DMS 273 (cell line): ENCODE results near the gene MBOAT1.

Experiments
- DNase-seq: peaks from one replicate; lab custom pipeline; 2025; ENCODE audit not compliant: unreplicated experiment; lab: John Stamatoyannopoulos, UW

MBOAT1 gene

DNA sequence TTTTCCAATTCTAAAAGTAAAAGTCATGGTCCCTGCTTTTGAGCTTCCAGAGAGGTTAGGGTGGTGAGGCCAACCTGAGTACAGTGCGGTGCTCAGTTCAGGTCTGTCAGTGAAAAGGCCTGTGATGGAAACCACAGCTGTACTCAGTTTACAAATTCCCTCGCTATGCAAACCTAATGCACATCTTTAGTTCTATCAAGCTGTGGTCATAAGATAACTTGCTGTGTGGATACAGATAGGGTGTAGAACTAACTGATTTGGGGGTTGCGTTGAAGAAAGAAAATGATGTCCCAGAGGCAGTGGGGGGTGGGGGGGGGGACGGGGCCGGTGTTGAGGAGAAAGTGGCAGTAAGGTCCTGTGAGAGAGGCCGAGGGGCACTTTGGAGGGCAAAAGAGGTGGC, 22.8 kb upstream of the MBOAT1 start:
- no peak for DNase-seq

DNA sequence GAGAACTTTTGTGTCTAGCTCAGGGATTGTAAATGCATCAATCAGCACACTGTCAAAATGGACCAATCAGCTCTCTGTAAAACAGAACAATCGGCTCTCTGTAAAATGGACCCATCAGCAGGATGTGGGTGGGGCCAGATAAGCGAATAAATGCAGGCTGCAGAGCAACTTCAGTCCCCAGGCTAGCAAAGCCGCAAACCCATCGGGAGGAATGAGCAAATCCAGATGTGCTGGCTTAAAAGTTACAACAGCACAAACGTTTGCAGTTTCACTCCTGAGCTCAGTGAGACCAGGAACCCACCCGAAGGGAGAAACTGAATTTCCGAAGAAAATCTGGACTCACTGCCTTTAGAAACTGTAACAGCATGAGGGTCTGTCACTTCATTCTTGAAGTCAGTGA, 21.9 kb upstream of the MBOAT1 start:
- no peak for DNase-seq

DNA sequence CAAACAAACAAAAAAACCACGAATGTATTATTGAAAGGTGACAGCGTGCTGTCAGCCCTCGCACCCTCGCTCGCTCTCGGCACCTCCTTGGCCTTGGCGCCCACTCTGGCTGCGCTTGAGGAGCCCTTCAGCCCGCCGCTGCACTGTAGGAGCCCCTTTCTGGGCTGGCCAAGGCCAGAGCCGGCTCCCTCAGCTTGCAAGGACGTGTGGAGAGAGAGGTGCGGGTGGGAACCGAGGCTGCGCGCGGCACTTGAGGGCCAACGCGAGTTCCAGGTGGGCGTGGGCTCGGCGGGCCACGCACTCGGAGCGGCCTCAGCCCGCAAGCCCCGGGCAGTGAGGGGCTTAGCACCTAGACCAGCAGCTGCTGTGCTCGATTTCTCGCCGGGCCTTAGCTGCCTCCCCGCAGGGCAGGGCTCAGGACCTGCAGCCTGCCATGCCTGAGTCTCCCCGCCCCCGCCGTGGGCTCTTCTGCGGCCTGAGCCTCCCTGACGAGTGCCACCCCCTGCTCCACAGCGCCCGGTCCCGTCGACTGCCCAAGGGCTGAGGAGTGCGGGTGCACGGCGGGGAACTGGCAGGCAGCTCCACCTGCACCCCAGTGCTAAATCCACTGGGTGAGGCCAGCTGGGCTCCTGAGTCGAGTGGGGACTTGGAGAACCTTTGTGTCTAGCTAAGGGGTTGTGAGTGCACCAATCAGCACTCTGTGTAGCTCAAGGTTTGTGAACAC, 20.9 kb upstream of the MBOAT1 start:
- DNase-seq, result no peak

DNA sequence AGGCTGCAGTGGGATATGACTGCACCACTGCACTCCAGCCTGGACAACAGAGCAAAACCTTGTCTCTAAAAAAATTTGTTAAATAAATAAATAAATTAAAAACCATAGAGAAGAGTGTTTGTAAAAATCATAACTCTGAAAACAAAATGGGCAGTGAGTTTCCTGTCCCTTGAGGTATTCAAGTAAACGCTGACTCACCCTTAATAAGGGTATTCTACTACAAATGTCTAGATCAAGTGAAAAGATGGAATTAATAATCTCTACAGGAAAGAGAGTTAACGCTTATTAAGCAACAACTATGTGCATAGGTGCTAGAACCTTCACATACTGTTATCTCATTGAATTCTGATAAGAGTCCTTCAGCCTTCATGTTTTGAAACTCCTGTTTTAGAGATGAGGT, 19.9 kb upstream of the MBOAT1 start:
- DNase-seq, result no peak

DNA sequence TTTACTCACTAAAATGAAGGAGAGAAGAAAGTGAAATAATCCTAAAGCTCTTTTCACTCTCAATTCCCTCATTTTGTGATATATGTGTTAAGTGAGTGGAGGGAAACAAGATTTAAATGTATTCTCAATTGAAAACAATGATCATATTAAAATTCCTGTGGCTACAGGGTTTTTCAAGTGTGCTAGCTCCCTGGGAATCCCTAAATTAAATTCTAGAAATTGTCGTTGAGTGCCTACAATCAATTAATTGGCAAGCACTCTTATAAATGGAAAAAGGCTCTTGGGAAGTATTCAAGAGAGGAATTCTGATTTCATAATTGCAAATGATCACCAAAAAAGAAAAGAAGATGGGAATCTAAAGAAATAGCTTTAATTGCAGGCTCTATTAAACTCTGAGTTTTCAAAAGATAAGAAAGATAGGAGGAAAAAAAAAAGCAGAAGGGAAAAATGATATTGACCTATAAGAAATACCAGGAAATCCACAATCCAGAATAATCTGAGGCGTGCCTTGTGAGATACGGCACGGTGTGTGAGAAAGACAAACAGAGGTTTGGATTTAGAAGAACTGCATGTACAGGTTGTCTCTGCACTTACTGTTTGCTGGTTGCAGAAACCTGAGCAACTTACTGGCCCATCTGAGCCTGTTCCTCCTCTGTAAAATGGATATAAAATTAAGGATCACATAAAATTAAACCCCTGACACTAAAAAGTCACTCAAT, 18.3 kb upstream of the MBOAT1 start:
- DNase-seq, result no peak

DNA sequence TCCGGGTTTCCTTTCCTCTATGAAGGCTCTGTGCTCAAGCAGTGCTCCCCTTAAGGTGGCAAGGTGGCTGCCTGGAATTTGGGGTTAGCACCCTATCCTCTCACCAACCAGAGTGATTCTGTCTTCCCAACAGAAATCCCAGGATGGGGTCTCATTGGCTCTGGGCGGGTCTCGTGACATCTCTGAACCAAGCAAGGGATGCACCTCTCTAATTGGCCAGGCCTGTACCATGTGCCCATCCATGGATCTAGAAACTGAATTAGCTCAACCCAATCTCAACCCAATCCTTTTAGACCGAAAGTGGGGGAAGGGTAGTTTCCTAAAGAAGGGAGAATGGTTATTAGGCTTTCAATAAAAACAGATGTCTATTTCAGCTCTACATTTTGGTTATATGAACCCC, 17.6 kb upstream of the MBOAT1 start:
- DNase-seq, result no peak

DNA sequence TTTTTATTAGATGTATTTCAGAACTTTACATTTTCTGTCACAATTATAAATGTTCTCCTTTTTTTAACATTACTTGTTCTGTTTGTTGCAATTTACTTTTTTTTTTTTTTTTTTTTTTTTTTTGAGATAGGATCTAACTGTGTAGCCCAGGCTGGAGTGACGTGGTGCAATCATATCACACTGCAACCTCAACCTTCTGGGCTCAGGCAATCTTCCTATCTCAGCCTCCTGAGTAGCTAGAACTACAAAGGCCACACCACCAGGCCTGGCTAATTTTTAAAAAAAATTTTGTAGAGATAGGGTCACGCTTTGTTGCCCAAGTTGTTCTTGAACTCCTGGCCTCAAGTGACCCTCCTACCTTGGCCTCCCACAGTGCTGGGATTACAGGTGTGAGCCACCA, 15.1 kb upstream of the MBOAT1 start:
- no peak for DNase-seq

DNA sequence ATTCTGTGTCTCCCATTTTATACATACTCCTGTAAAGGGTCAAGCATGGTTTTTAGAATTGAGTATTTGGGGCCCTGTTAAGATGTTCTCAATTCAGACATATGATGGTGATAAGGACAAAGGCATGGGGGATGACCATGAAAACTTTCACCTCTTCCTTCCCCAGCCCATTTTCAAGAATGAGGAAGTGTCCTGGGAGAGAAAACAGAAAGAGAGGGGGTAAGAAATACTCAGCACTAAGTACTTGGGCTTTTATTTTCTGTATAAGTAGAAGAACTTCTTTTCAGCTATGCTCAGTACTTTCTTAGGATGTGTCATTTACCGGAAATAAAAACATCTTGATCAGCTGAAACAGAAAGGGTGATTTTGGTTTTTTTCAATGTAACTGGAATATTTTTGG, 10.9 kb upstream of the MBOAT1 start:
- DNase-seq, result no peak

DNA sequence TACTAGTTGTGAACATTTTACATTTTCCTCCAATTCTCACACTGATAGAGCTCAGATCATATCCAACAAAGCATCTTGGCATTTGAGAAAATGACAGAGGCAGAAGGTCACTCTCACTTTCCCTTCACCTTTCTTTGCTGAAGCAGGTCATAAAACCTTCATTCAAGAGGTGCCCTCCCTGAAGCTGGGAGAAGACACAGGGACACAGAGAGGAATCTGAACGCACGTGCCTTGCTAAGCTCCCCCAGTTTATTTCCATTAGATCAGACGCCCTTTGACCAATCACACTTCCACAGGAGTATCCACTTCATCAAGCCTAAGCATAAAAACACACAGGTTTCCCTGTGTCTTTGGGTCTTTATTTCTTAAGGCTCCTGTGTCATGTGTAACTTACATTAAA, 9.2 kb upstream of the MBOAT1 start:
- DNase-seq, result no peak

DNA sequence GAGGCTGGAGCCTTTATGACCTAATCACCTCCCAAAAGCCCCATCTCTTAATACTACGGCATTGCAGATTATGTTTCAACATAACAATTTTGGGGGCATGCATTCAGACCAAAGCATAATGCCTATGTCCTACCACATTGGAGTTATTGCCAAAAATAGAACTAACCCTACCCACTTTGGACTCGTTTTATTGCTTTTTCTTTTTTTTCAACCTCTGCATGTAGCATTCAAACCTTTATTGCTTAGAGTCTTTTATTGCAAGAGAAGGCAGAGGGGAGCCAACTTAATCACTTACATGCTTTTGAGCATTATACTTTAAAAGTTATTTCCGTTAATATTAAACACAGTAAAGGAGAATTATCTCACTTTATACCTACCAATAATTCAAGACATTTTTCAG, 8.1 kb upstream of the MBOAT1 start:
- DNase-seq, result no peak

DNA sequence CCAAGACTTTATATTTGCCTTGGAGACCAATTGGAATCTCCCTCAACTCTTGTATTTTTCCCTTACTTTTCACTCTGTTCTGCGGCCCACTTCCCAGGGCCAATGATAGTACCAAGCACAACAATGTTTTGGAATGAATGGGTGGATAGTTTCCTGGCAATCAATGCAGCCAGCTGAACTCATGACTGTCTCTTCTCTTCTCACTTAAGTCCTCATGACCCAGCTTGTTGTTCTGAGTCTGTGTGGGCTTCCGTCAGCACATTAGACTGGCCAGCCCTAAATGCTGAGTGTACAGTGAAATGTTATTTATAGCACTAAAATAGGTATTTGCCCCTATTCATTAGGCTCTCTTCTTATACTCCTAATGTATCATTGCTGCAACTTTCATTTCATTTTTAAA, 5.6 kb upstream of the MBOAT1 start:
- DNase-seq, result no peak

DNA sequence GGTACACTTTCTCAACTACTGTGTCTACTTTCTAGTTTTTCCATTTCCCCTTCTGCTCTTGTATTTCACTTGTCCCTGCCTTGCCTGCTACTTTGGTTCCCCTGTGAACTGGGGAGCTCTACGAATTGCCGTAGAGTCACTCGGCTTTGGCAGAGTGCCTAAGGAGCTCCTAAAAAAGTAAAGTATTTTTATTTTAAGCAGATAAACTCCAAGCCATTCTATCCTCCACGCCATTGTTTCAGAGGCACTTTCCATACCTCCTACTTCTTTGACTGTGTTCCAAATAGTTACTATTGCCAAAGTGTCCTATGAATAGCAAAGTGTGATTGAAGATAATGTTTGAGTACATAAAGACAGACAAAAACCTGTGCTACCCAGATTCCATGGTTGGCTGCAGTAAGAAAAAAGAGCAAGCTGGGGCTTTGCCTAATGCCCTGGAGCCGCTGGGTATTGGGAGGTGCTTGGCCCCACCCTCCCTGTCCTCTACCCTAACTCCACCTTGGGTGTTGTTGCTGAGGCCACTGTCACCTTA, 5.1 kb upstream of the MBOAT1 start:
- DNase-seq, result no peak

DNA sequence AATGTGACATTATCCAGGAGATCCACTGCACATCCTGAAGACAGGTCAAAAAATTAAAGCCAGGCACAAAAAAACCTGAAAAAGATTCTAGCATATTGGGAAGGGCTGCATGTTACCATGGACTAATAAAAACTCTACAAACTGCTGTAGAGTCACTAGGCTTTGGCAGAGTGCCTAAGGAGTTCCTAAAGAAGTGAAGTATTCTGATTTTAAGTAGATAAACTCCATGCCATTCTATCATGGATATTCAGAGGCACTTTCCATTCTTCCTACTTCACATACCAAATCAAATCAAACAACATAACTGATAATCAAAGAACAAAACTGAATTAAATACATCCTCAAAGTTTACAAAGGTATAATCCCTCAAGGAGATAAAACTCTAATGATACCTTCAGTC, 3.0 kb upstream of the MBOAT1 start:
- no peak for DNase-seq

DNA sequence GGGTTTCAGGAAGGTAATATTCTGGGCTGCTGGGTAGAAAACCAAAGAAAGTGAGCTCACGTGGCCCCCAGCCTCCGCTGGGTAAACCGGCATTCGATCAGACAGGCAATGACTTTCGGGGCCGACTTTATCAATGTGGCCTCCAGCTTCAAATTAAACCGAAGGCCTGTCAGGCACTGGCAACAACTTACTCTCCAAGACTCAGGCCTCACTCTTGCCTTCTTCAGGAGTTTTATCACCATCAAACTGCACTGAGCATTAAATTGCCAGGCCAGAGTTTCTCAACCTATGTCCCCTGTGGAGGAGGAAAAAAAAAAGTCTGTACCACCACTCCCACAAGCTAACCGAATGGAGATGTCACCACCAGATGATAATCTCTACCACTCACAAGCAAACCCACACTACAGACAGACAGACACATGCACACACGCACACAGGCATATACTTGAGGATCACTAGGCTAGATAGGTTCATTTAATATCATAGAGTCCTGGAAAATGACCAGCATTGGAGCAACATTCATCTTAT, 1.1 kb upstream of the MBOAT1 start:
- DNase-seq, result no peak

DNA sequence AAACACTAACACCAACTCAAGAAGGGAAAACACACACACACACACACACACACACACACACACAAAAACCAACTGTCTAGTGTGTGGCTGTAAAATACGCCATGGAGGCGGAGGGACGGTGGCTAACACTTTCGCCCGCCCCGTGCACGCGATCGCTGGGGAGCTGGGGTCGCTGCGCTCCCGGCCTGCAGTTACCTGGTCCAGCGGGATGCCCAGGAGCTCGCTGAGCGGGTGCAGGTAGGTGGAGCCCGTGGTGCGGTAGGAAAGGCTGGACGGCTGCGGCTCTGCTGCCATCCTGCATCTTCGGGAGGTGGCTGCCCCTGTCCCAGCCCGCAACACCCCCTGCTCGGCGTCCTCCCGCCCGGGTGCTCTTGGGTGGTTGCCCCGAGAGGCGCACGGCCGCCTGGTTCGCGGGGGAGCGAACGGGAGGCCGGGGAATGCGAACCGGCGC, 303 bp downstream of the MBOAT1 start:
- no peak for DNase-seq

DNA sequence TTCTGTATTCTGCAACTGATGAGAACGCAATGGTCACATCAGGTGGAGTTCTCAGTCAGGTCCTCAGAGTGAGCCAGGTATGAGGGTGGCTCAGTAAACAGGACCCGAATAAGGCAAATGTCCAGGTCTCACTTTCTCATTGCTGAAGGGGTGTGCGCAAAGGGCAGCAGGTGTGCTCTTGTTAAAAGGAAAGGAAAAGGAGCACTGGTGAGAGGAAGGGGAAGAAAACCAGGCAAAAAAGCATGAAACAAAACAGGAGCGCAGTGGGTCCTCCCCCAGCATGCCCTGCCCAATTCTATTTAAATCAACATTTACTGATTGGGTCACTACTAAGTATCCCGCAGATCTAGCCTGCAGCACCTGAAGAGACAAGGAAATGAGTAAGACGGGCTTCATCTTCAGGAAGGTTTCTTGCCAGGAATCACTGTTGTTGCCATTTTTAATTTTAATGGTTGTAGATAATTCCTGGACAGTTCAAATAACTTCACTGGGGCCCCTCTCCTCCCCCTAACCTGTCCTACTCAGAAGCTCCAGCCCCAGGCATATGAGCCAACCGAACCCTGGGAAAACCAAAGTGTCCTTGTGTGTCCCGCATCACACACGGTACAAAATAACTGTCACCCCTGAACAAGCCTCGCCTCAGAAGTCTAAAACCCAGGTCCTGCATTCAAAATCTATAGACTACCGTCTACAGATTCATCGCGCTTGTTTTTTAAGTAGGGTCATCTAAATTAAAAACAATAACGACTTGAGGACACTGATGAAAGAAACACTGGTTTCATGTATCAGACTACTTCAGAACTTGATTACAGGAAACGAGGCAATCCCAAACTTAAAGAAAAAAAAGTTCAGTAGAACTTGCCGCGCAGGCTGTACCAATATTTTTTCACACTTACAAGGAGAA, 980 bp downstream of the MBOAT1 start:
- DNase-seq, result no peak

DNA sequence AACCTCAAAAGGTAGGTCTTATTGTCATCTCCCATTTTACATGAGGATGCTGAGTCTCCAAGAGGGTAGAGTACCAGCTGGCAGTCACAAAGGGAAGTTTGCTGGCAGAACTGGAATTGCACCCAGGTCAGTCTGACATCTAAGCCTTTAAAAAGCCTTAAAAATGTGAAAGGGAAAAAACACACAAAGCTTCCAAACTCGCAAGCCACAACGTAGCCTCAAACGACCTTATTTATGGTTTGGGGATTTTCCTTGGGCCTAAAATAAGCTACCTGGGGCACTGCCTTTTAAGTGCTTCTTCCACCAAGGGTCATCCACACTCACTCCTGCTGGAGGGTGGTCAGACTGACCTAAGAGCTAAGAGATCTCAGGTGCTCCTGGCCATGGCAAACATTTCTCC, 2.1 kb downstream of the MBOAT1 start:
- DNase-seq, result no peak

DNA sequence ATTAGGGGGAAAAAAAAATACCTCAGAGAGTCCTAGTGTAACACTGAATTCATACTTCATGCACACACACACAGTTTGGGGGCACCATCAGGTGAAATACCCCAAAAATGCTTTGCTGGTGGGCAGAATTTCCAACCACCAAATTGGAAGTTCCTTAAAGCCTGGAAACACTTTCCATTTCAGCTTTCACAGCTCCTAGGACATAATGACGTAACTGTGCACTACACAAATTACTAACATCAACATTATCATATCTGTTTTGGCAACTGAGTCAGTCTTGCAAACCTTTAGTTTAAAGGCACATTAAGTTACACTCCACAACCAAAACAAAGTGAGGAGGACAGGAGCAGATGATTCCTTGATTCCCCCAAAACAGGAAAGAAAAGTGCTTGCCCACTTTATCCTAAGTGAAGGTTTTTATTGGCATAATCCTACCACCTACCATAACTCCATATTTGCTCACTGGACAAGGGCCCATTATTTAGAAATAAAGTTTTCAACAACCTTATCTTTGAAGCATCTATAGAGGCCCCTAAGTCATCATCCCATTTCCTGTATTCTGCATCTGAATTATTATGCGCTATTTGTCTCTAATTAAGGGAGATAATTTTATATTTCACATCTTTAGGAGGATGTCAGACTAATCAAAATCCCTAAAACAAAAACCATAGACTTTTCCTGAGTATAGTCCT, 3.4 kb downstream of the MBOAT1 start:
- no peak for DNase-seq

DNA sequence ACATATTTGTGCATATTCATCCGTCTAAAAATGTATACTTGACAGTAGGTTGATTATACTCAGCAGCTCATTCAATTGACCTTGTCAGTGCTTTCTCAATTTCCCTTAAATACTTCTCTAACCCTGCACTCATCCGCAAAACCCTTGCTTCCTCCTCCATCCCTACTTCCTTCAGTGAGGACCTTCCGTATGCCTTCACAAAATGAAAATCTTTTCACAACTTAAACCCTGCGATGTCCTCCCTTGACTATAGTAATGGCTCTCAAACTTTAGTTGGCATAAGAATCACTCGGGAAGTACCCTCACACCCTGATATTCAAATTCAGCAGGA, 5.2 kb downstream of the MBOAT1 start:
- no peak for DNase-seq

DNA sequence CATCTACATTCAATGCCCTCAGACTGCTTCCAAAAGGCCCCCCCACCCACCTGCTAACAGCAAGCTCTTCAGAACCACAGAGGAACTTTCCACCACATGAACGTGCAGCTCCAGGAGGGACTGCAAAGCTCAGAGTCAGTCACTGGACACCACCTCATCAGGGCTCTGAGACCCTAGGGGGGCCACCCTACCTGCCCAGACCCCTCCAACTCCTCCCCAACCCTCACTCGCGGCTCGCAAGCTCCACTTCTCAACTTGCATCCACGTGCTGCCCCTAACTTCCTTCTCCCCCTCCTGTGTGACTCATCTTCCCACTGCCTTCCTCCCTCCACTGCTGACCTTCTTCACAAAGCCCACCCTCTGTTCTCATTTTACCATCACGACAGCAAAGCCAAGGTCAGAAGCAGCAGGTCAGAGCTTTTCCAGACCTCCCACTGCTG, 6.5 kb downstream of the MBOAT1 start:
- no peak for DNase-seq

DNA sequence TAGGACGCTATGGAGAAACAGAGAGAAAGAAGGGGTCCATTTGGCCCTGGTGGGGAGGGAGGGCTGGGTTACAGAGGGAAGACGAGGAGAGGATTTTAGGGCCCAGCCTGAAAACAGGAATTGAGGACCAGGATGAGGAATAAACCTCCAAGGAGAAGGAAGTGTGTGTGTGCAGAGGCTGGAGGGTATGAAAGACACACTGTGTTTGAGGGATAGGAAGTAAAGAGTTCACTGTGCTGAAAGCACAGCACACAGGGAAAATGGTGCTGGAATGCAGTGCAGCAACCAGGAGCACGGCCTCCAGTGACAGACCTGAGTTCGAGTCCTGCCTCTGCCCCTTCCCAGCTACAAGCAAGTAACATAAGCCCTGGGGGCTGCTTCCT, 7.8 kb downstream of the MBOAT1 start:
- no peak for DNase-seq
